Esophagus muscularis mucosa (tissue), 4 donors: ENCODE data around the gene SEC23A. TPM values are rescaled to one million over a fixed set of nuclear protein-coding genes. Genes with fewer than 3 reads are reported as not detected.
A peak's percentile ranks its signal among the peaks of the same experiment; 100 is the strongest.
"Not testable (repeated sequence)": the region's sequence is repeated elsewhere in the genome, so short reads cannot be mapped to it uniquely, and the experiment has no call there.

Experiments
- DNase-seq: peaks from one replicate; pipeline ENCODE4 v3.0.0-alpha.2; 2017; ENCODE audit errors: extremely low spot score
- H3K27ac ChIP-seq, 4 donors: fragments of 200-600 bp; sonication (generic); replicated peaks in 1 of 4; 1 replicate in 3 of 4; 2 replicates in 1 of 4; pipeline ENCODE4 v1.5.1; 2016 to 2019; ENCODE audit warnings: mild to moderate bottlenecking in 1 of 4
- H3K27me3 ChIP-seq, 4 donors: fragments of 200-600 bp; sonication (generic); one replicate each; pipeline versions ENCODE4 v1.5.1 to v1.6.0; 2016 to 2019
- H3K36me3 ChIP-seq, 4 donors: fragments of 200-600 bp; sonication (generic); one replicate each; pipeline ENCODE4 v1.5.1; 2016 to 2019
- H3K4me1 ChIP-seq, 4 donors: fragments of 200-600 bp; sonication (generic); one replicate each; pipeline ENCODE4 v1.5.1; 2016 to 2019
- H3K4me3 ChIP-seq, 4 donors: fragments of 200-600 bp; sonication (generic); 1 replicate in 2 of 4; 2 replicates in 2 of 4; pipeline ENCODE4 v1.5.1; 2016 to 2019; ENCODE audit warnings: mild to moderate bottlenecking in 4 of 4, moderate library complexity in 1 of 4
- H3K9me3 ChIP-seq, 4 donors: fragments of 200-600 bp; sonication (generic); 1 replicate in 3 of 4; 2 replicates in 1 of 4; pipeline ENCODE4 v1.5.1; 2016 to 2019
- CTCF ChIP-seq, 3 experiments: fragments of 200-600 bp in 2 of 3; fragments of 450-650 bp in 1 of 3; sonication (generic) in 2 of 3; IDR thresholded peaks; one replicate each; pipeline ENCODE4 v1.5.1; 2017 to 2019; ENCODE audit warnings: antibody characterized with exemption in 3 of 3, mild to moderate bottlenecking in 2 of 3, moderate library complexity in 1 of 3
- EP300 ChIP-seq: sonication (generic); formaldehyde crosslinking; IDR thresholded peaks from one replicate; pipeline ENCODE4 v1.6.1; 2017; ENCODE audit warnings: antibody characterized with exemption
- POLR2A ChIP-seq: fragments of 450-650 bp; IDR thresholded peaks from one replicate; pipeline ENCODE4 v1.6.1; 2017; ENCODE audit warnings: antibody characterized with exemption, moderate library complexity, mild to moderate bottlenecking, low read depth
- POLR2AphosphoS5 ChIP-seq, 2 donors: sonication (generic); formaldehyde crosslinking; IDR thresholded peaks; one replicate each; pipeline ENCODE4 v1.6.1; 2017; ENCODE audit warnings: antibody characterized with exemption in 2 of 2
- WGBS: methylation state at CpG from one replicate; pipeline ENCODE4 v1.1.5; 2018; 5-methylcytosine and 5-hydroxymethylcytosine counted together
- intact Hi-C: fragments of 100-400 bp; cut with DNase I; formaldehyde crosslinking; loops from one replicate; pipeline ENCODE4 v1.15.1; 2023
- total RNA-seq, 4 donors: library from RNA; depleted of rRNA; stranded (reverse); fragments of >200 nt; gene quantifications; one replicate each; pipeline versions ENCODE4 v1.1.0 to v1.2.1, GENCODE V29; 2016

The SEC23A gene
- total RNA-seq, 4 donors from 2014 or later: 181 to 222 (median 203) TPM

- Histone ChIP-seq H3K36me3 (no peaks in the 10 kb centered on the region), H3K4me3 (no peak overlapping the region), H3K9me3 (no peaks in the 10 kb centered on the region), H3K4me1 (peaks cover 11 to 23% (median 12%) of the 10 kb centered on the region in 4 donors), H3K27me3 (no peaks in the 10 kb centered on the region), H3K27ac (no peak overlapping the region)
- TF ChIP-seq CTCF (IDR thresholded peaks at IDR 0.05): no peak
- TF ChIP-seq EP300: no peak
- TF ChIP-seq POLR2A: no peak
- no peak for TF ChIP-seq POLR2AphosphoS5 (IDR thresholded peaks at IDR 0.05)
- intact Hi-C loops: loop anchor here (5.0 to 10.0 kb wide), 2 partner anchors 155 to 322 kb away; partner anchors contain the start of gene FBXO33
- no peak for DNase-seq
- 86% methylated on average over 12 of the region's 12 CpGs for WGBS
These were observed 7.1 kb upstream of the SEC23A start for GRCh38 chr14:39109893-39110715.

GRCh38 chr14:39108791-39109190 lies 5.8 kb upstream of the SEC23A start:
- Histone ChIP-seq H3K36me3 (no peaks in the 10 kb centered on the region), H3K9me3 (no peaks in the 10 kb centered on the region), H3K27ac (no peak overlapping the region), H3K4me3 (no peak overlapping the region), H3K4me1 (peaks cover 14 to 25% (median 15%) of the 10 kb centered on the region in 4 donors), H3K27me3 (no peaks in the 10 kb centered on the region)
- no peak for DNase-seq
- intact Hi-C loops: loop anchor here (5.0 to 10.0 kb wide), 2 partner anchors 156 to 324 kb away; partner anchors contain the start of gene FBXO33
- TF ChIP-seq CTCF (IDR thresholded peaks at IDR 0.05): no peak
- no peak for TF ChIP-seq POLR2A
- TF ChIP-seq EP300: no peak
- TF ChIP-seq POLR2AphosphoS5 (IDR thresholded peaks at IDR 0.05): no peak
- WGBS: 72% methylated on average over 3 of the region's 3 CpGs

- TF ChIP-seq POLR2A: no peak
- peak; percentile 30 to 49 (median 32) for TF ChIP-seq CTCF (IDR thresholded peaks at IDR 0.05)
- Histone ChIP-seq H3K4me1 (peaks cover 11 to 22% (median 12%) of the 10 kb centered on the region in 4 donors), H3K36me3 (no peaks in the 10 kb centered on the region), H3K4me3 (no peak overlapping the region), H3K27me3 (no peaks in the 10 kb centered on the region), H3K9me3 (no peaks in the 10 kb centered on the region), H3K27ac (no peak overlapping the region)
- no peak for DNase-seq
- intact Hi-C loops: loop anchor here (5.0 to 10.0 kb wide), 2 partner anchors 157 to 325 kb away; partner anchors contain the start of gene FBXO33
- 70% methylated on average over 2 of the region's 2 CpGs for WGBS
These were observed 4.6 kb upstream of the SEC23A start for GRCh38 chr14:39107591-39107996.

GRCh38 chr14:39104078-39104801 lies 1.2 kb upstream of the SEC23A start:
- H3K4me3 ChIP-seq: peak overlapping the region; percentile 84 to 99 (median 90)
- H3K27ac ChIP-seq: peak overlapping the region; percentile 98 to 100 (median 99)
- H3K36me3 ChIP-seq, H3K9me3 ChIP-seq, H3K27me3 ChIP-seq, DNase-seq: not testable (repeated sequence)
- 84% methylated on average over 17 of the region's 17 CpGs for WGBS
- intact Hi-C loops: loop anchor here (5.0 to 10.0 kb wide), 2 partner anchors 68 to 161 kb away; partner anchors contain the start of gene TRAPPC6B
- H3K4me1 ChIP-seq: peaks cover 16 to 53% (median 42%) of the 10 kb centered on the region in 4 donors
